ENCODE measurements around the gene LRFN2. TPM values are rescaled to one million over a fixed set of nuclear protein-coding genes. Genes with fewer than 3 reads are reported as not detected.

The LRFN2 gene
- total and polyA plus RNA-seq, 2 of the 8 experiments (the other 6 are each of a cell fraction or from before 2014, with no cell fraction given), result 2.3 TPM

DNA sequence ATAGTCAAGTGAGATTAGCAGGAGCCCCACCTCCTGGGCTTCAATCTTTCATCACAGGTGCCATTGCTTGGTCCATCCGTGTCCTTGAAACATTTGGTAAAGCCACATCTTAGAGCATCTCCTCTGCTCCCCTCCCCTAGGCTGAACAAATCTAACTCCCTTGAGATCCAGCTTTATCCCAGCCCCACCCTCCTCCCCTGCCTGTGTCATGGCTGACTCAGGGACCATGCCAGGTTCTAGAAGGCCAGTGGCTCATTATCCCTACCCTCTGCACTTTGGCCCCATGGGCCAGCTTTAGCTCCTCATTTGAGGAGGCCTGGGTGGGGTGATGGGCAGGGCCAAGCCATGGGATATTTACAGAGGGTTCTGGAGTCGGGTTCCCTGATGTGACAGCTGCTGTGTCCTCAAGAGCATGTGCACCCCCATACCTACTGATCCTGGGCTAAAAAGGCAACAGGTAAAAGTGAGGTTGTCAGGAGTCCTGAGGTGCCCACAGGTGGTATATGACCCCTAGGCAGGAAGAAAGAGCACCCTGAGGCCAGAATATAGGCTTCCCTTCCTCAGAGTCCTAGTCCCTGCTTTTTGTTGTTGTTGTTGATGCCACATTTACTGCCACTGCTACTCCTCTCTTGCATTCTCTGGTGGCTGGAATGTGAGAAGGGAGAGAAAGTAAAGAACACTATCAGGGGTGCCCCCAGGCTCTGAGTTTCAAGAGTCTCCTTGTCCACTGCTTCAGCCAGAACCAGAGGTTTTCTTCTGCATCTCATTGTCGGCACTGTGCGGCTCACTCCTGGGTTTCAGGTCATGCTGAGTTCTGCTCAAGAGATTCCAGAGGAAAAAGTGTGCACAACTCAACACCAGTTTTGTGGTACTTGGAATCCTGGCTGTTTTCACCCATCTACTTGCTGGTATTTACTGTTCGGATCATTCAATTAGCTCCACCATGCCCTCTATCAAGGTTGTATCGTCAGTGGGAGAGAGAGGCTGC lies 228.4 kb downstream of the LRFN2 start (continued):
- no peak for TF ChIP-seq CHD7 (IDR thresholded peaks at IDR 0.05; ENCODE audit: insufficient replicate concordance, low read length)

All from H1 (cell line).